H1 (cell line): Measurements from ENCODE around the gene LRRC45. TPM values are rescaled to one million over a fixed set of nuclear protein-coding genes. Genes with fewer than 3 reads are reported as not detected.

ENCODE experiments used
- JUN ChIP-seq: IDR thresholded peaks from 2 replicates; pipeline ENCODE4 v1.6.1; 2011; ENCODE audit warnings: low read depth, mild to moderate bottlenecking, improper control_type of control experiment, low read length
- POU5F1 ChIP-seq: IDR thresholded peaks from 2 replicates; pipeline ENCODE4 v1.6.1; 2011; ENCODE audit warnings: low read depth, mild to moderate bottlenecking, low read length, moderate library complexity
- RBBP5 ChIP-seq: IDR thresholded peaks from 2 replicates; pipeline ENCODE4 v1.7.1; 2012; ENCODE audit warnings: low read depth, mild to moderate bottlenecking, inconsistent platforms, low read length, moderate library complexity, borderline replicate concordance
- TAF1 ChIP-seq: IDR thresholded peaks from 2 replicates; pipeline ENCODE4 v1.6.1; 2011; ENCODE audit warnings: mild to moderate bottlenecking, low read depth, low read length
- TBP ChIP-seq: IDR thresholded peaks from 2 replicates; pipeline ENCODE4 v1.6.1; 2011; ENCODE audit warnings: low read depth, low read length, improper control_type of control experiment
- polyA plus RNA-seq, 7 experiments: library from polyadenylated mRNA; depleted of rRNA in 3 of 7; stranded (reverse) in 5 of 7; unstranded in 2 of 7; fragments of >200 nt in 5 of 7; fragments of 200-250 nt in 2 of 7; gene quantifications; 1 replicate in 5 of 7; 2 replicates in 1 of 7; 4 replicates in 1 of 7; pipeline versions ENCODE4 v1.2.1 to v1.2.3, GENCODE V29; 2011 to 2013; ENCODE audit warnings: missing spikeins in 2 of 7, mixed read lengths in 2 of 7
- total RNA-seq: library from RNA; stranded (reverse); fragmentation: NEBNext Ultra II Directional; extraction: Animal tissue kit (Norgen Biotek cat#: 25700); gene quantifications from 2 replicates; pipeline ENCODE4 v1.2.1, GENCODE V29; 2021
- TF ChIP-seq, protein P1 (sequence below): IDR thresholded peaks from 2 replicates; pipeline ENCODE4 v1.6.1; 2012; ENCODE audit warnings: low read length, inconsistent platforms
- TF ChIP-seq, protein P2 (sequence below): IDR thresholded peaks from 2 replicates; pipeline ENCODE4 v1.6.1; 2011; ENCODE audit warnings: low read depth, mild to moderate bottlenecking, low read length; ENCODE audit not compliant: insufficient read depth

Gene LRRC45
- total and polyA plus RNA-seq, 2 of the 8 experiments (the other 6 are each of a cell fraction or from before 2014, with no cell fraction given) = 11.5 to 29.0 TPM

DNA sequence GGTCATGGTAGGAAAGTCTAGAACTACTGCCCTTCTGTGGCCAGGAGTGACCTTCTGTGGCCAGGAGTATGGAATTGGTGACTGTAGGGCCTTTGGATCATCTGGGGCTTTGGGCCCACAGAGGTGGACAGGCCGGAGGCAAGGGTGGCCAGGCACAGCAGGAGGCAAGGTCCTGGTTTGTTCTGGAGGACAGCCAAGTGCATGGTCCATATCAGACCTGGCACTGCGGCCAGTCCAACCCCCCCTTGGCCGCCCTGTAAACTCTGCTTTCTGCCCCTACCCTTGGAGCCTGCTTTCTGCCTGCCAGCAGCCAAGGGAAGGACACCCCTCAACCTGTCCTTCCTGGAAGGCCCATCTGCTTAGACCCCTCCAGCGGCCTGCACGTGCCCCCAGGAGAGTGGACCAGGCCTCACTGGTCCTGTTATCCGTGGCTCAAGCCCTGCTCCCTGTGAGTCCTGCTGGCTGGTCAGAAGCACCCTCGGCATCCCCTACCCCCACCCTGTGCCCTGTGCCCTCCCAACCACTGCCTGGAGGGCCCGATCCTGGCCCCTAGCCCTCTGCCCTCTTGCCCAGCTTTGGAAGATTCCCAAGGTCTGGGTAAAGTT is 16.7 kb downstream of the LRRC45 start (continued):
- TF ChIP-seq, protein P1, sequence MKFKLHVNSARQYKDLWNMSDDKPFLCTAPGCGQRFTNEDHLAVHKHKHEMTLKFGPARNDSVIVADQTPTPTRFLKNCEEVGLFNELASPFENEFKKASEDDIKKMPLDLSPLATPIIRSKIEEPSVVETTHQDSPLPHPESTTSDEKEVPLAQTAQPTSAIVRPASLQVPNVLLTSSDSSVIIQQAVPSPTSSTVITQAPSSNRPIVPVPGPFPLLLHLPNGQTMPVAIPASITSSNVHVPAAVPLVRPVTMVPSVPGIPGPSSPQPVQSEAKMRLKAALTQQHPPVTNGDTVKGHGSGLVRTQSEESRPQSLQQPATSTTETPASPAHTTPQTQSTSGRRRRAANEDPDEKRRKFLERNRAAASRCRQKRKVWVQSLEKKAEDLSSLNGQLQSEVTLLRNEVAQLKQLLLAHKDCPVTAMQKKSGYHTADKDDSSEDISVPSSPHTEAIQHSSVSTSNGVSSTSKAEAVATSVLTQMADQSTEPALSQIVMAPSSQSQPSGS = no peak
- TF ChIP-seq RBBP5 (no peak), TAF1 (no peak), TBP (no peak), POU5F1 (no peak), JUN (no peak)
- TF ChIP-seq, protein P2, sequence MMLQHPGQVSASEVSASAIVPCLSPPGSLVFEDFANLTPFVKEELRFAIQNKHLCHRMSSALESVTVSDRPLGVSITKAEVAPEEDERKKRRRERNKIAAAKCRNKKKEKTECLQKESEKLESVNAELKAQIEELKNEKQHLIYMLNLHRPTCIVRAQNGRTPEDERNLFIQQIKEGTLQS = no peak
